ENCODE results near the gene COX6B2. TPM values are rescaled to one million over a fixed set of nuclear protein-coding genes. Genes with fewer than 3 reads are reported as not detected.

COX6B2 gene
- total and polyA plus RNA-seq, 2 donors (not counting 3 experiments of a cell fraction or from before 2014, with no cell fraction given) = not detected

DNA sequence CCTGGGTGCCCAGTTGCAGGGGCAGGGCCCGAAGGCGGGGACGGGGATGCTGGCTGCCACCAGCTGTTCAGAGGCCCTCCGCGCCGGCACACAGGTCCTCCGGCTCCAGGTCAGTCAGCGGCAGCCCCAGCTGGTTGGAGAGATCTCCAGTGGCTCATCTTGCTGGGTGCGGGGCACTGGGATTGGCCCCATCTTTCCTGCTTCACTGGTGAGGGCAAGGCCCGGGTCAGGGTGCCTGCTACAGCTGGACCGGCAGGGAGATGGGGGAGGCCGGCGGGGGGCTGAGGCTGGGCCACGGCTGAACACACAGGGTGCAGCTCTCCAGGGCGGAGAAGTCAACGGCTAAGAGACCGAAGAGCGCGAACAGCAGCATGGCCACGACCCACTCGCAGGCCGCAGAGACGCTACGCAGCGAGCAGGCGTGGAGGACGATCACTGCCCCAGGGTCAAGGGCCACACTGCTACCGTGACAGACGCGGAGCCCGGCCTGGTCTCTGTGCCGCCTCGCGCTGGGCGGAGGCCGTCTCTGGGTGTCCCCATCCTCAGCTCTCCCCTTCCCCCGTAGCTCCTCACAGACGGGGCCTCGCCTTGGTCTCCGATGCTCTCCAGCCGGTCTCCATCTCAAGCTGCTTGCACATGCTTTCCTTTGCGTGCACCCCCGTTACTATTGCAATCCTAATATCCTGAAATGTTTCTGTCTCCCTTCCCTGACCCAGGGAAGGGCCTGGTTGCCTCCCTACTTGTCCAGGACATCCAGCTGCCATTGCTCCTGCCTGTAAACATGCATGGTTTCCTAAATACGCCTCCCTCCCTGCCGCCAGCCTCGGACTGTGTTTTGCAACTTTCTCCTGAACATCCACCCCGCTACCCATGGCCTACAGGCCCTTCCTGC is 41.7 kb downstream of the COX6B2 start:
- intact Hi-C loops (cut with micrococcal nuclease) (no loop called here), dilution Hi-C loops (cut with MboI; ENCODE audit: extremely low pct_ligation_motif_present, low sequenced_read_pairs) (no loop called here)
- no peaks in the 10 kb centered on the region for H3K79me2 ChIP-seq (ENCODE audit: control insufficient read depth, insufficient read depth, low read length)
- DNase-seq (ENCODE audit: low read depth, low spot score) = no peak
- H3K9me1 ChIP-seq (replicated peaks; ENCODE audit: control insufficient read depth, extremely low read depth, insufficient read depth, low read length) = no peaks in the 10 kb centered on the region
- FAIRE-seq = no peak
- H3K9ac ChIP-seq (replicated peaks; ENCODE audit: extremely low read depth, insufficient read depth, low read length) = no peak overlapping the region
- H3K27me3 ChIP-seq (ENCODE audit: control insufficient read depth in 2 of 2, insufficient read depth in 2 of 2, low read length in 2 of 2) = no peaks in the 10 kb centered on the region
- POLR2A ChIA-PET = no interaction called here
- BruUV-seq (replicated peaks) = no TSS peak
- H3K36me3 ChIP-seq (ENCODE audit: control insufficient read depth in 2 of 2, extremely low read depth in 1 of 2, insufficient read depth in 2 of 2, low read length in 2 of 2) = no peaks in the 10 kb centered on the region
- H3K9me3 ChIP-seq (replicated peaks; ENCODE audit: control insufficient read depth, insufficient read depth, low read length) = no peaks in the 10 kb centered on the region
- TF ChIP-seq JUN (IDR thresholded peaks at IDR 0.05; ENCODE audit: borderline replicate concordance, insufficient read depth, insufficient read length, low read depth) = no peak
- no peak for TF ChIP-seq EZH2 (IDR thresholded peaks at IDR 0.05; ENCODE audit: borderline replicate concordance, low read depth, low read length, severe bottlenecking)
- no peak for TF ChIP-seq POLR2A (IDR thresholded peaks at IDR 0.05; ENCODE audit: low read depth, low read length)
- no peak for TF ChIP-seq FOS (IDR thresholded peaks at IDR 0.05; ENCODE audit: borderline replicate concordance, insufficient read depth, low read length)
- TF ChIP-seq GATA2 (IDR thresholded peaks at IDR 0.05; ENCODE audit: insufficient read depth, insufficient read length, low read depth, low read length) = no peak
- TF ChIP-seq, protein P1, sequence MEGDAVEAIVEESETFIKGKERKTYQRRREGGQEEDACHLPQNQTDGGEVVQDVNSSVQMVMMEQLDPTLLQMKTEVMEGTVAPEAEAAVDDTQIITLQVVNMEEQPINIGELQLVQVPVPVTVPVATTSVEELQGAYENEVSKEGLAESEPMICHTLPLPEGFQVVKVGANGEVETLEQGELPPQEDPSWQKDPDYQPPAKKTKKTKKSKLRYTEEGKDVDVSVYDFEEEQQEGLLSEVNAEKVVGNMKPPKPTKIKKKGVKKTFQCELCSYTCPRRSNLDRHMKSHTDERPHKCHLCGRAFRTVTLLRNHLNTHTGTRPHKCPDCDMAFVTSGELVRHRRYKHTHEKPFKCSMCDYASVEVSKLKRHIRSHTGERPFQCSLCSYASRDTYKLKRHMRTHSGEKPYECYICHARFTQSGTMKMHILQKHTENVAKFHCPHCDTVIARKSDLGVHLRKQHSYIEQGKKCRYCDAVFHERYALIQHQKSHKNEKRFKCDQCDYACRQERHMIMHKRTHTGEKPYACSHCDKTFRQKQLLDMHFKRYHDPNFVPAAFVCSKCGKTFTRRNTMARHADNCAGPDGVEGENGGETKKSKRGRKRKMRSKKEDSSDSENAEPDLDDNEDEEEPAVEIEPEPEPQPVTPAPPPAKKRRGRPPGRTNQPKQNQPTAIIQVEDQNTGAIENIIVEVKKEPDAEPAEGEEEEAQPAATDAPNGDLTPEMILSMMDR (IDR thresholded peaks at IDR 0.05; ENCODE audit: extremely low read depth in 1 of 2, insufficient read depth in 1 of 2, low read depth in 1 of 2, low read length in 2 of 2) = no peak
- no peak overlapping the region for H2AFZ ChIP-seq (ENCODE audit: low read depth, low read length)
- CTCF ChIA-PET = interaction anchor here (2.8 kb wide), 1 partner anchor 11 kb away, joined by 18 read pairs; no protein-coding TSS in a partner anchor
- H3K4me1 ChIP-seq (ENCODE audit: control insufficient read depth, extremely low read depth, insufficient read depth, low read length) = no peaks in the 10 kb centered on the region
- no peak overlapping the region for H3K4me2 ChIP-seq (ENCODE audit: insufficient read depth, low read length)
- no peaks in the 10 kb centered on the region for H4K20me1 ChIP-seq (replicated peaks; ENCODE audit: control insufficient read depth, extremely low read depth, insufficient read depth, low read length)
- no peak overlapping the region for H3K4me3 ChIP-seq (replicated peaks in 1 of 3; ENCODE audit: insufficient read depth in 1 of 3, low read depth in 1 of 3, low read length in 3 of 3)
- H3K27ac ChIP-seq (ENCODE audit: insufficient read depth, low read depth, low read length) = no peak overlapping the region
